Liver (tissue), 9 donors: Measurements from ENCODE around the gene NAT10. TPM values are rescaled to one million over a fixed set of nuclear protein-coding genes. Genes with fewer than 3 reads are reported as not detected.

ENCODE experiments used
- DNase-seq: peaks from one replicate; pipeline ENCODE4 v3.0.0-alpha.2; 2017; ENCODE audit warnings: low spot score
- H3K27ac ChIP-seq, 2 donors: one replicate each; pipeline ENCODE4 v1.7.0; 2013; ENCODE audit warnings: inconsistent platforms in 2 of 2, low read length in 2 of 2, control low read depth in 1 of 2, low read depth in 1 of 2, mild to moderate bottlenecking in 1 of 2
- H3K27me3 ChIP-seq, 4 donors: one replicate each; pipeline versions ENCODE4 v1.6.1 to v1.7.0; 2013; ENCODE audit warnings: low read length in 3 of 4, inconsistent platforms in 1 of 4, mild to moderate bottlenecking in 1 of 4, moderate library complexity in 1 of 4; ENCODE audit not compliant: control insufficient read depth in 4 of 4, insufficient read depth in 4 of 4
- H3K36me3 ChIP-seq, 4 donors: one replicate each; pipeline versions ENCODE4 v1.6.1 to v1.7.0; 2013; ENCODE audit warnings: low read length in 3 of 4, mild to moderate bottlenecking in 3 of 4, low read depth in 1 of 4, moderate library complexity in 1 of 4; ENCODE audit not compliant: control insufficient read depth in 4 of 4, insufficient read depth in 3 of 4
- H3K4me1 ChIP-seq, 4 donors: one replicate each; pipeline versions ENCODE4 v1.6.1 to v1.7.0; 2013; ENCODE audit warnings: low read length in 3 of 4, mild to moderate bottlenecking in 3 of 4, moderate library complexity in 1 of 4; ENCODE audit not compliant: control insufficient read depth in 4 of 4, insufficient read depth in 4 of 4
- H3K4me3 ChIP-seq, 3 donors: one replicate each; pipeline versions ENCODE4 v1.6.1 to v1.7.0; 2013; ENCODE audit warnings: low read length in 3 of 3, control low read depth in 1 of 3, low read depth in 1 of 3, mild to moderate bottlenecking in 1 of 3
- H3K9ac ChIP-seq, 2 donors: one replicate each; pipeline ENCODE4 v1.7.0; 2013; ENCODE audit warnings: low read length in 2 of 2, mild to moderate bottlenecking in 2 of 2, moderate library complexity in 2 of 2, control low read depth in 1 of 2, low read depth in 1 of 2
- H3K9me3 ChIP-seq, 4 donors: one replicate each; pipeline versions ENCODE4 v1.6.1 to v1.7.0; 2013; ENCODE audit warnings: low read length in 3 of 4; ENCODE audit not compliant: control insufficient read depth in 4 of 4
- EGR1 ChIP-seq, 2 donors: IDR thresholded peaks; 2 replicates each; pipeline ENCODE4 v1.6.1; 2016 to 2018; ENCODE audit warnings: antibody characterized with exemption in 2 of 2, low read depth in 2 of 2
- FOXA1 ChIP-seq: IDR thresholded peaks from 2 replicates; pipeline ENCODE4 v1.6.1; 2016; ENCODE audit warnings: antibody characterized with exemption
- FOXA2 ChIP-seq: IDR thresholded peaks from 2 replicates; pipeline ENCODE4 v1.6.1; 2016; ENCODE audit warnings: antibody characterized with exemption
- GABPA ChIP-seq, 2 donors: IDR thresholded peaks in 1 of 2; conservative IDR thresholded peaks in 1 of 2; 2 replicates each; pipeline ENCODE4 v1.6.1; 2016; ENCODE audit warnings: antibody characterized with exemption in 2 of 2, mild to moderate bottlenecking in 1 of 2, moderate library complexity in 1 of 2
- HNF4A ChIP-seq, 2 donors: conservative IDR thresholded peaks; 2 replicates each; pipeline ENCODE4 v1.6.1; 2016; ENCODE audit warnings: antibody characterized with exemption in 2 of 2, mild to moderate bottlenecking in 2 of 2
- JUND ChIP-seq, 2 donors: IDR thresholded peaks; 2 replicates each; pipeline ENCODE4 v1.6.1; 2016; ENCODE audit warnings: antibody characterized with exemption in 2 of 2
- MAX ChIP-seq: IDR thresholded peaks from 2 replicates; pipeline ENCODE4 v1.6.1; 2016; ENCODE audit warnings: antibody characterized with exemption
- NR2F2 ChIP-seq: IDR thresholded peaks from 2 replicates; pipeline ENCODE4 v1.6.1; 2016; ENCODE audit warnings: antibody characterized with exemption
- RAD21 ChIP-seq, 2 donors: IDR thresholded peaks; 2 replicates each; pipeline ENCODE4 v1.6.1; 2016; ENCODE audit warnings: antibody characterized with exemption in 2 of 2, mild to moderate bottlenecking in 2 of 2
- RXRA ChIP-seq, 2 donors: IDR thresholded peaks; 2 replicates each; pipeline ENCODE4 v1.6.1; 2017 to 2018; ENCODE audit warnings: antibody characterized with exemption in 2 of 2, mild to moderate bottlenecking in 1 of 2
- TAF1 ChIP-seq: conservative IDR thresholded peaks from 2 replicates; pipeline ENCODE4 v1.6.1; 2016; ENCODE audit warnings: antibody characterized with exemption, mild to moderate bottlenecking
- YY1 ChIP-seq: IDR thresholded peaks from 2 replicates; pipeline ENCODE4 v1.6.1; 2016; ENCODE audit warnings: antibody characterized with exemption, mild to moderate bottlenecking
- WGBS: extraction: QIAGEN DNeasy Blood & Tissue Kit; methylation state at CpG from one replicate; pipeline ENCODE4 v1.1.7; 2013; 5-methylcytosine and 5-hydroxymethylcytosine counted together
- polyA plus RNA-seq, 2 donors: library from polyadenylated mRNA; stranded (reverse) in 1 of 2; unstranded in 1 of 2; fragments of 200-250 nt in 1 of 2; fragments of >200 nt in 1 of 2; fragmentation: Nextera tagmentation in 1 of 2; extraction: Ambion mirVana in 1 of 2; gene quantifications; one replicate each; pipeline versions ENCODE4 v1.2.1 to v1.2.3, GENCODE V29; 2013 to 2015
- total RNA-seq, 2 donors: library from RNA; depleted of rRNA; stranded (reverse); fragments of >200 nt; gene quantifications; one replicate each; pipeline ENCODE4 v1.2.3, GENCODE V29; 2014
- TF ChIP-seq, protein P1 (sequence below): fragments of 150-350 bp; IDR thresholded peaks from 2 replicates; pipeline ENCODE4 v1.5.1; 2017; ENCODE audit warnings: improper control_type of control experiment, low read depth, low read length; ENCODE audit not compliant: missing input control
- TF ChIP-seq, protein P2 (sequence below): IDR thresholded peaks from 2 replicates; pipeline ENCODE4 v1.6.1; 2016; ENCODE audit warnings: antibody characterized with exemption, mild to moderate bottlenecking
- donor health status: healthy.
- donor health status: healthy.
- donor health status: healthy.
- donor health status: healthy.
- donor health status: healthy.

NAT10 gene
- total and polyA plus RNA-seq, 4 donors, result 9.1 to 14.0 (median 13.5) TPM

- Histone ChIP-seq H3K27me3 (no peaks in the 10 kb centered on the region), H3K27ac (peak overlapping the region; percentile 83 to 88), H3K36me3 (peaks cover under 1 to 26% (median 18%) of the 10 kb centered on the region in 4 donors), H3K4me3 (peak overlapping the region; percentile 71 to 96 (median 78)), H3K4me1 (peaks cover 3 to 26% (median 15%) of the 10 kb centered on the region in 4 donors), H3K9me3 (no peaks in the 10 kb centered on the region), H3K9ac (peak overlapping the region; percentile 77 to 85)
- no peak for TF ChIP-seq MAX
- TF ChIP-seq RAD21 (IDR thresholded peaks at IDR 0.05), result no peak
- no peak for TF ChIP-seq EGR1 (IDR thresholded peaks at IDR 0.05; ENCODE audit: low read depth in 2 of 2)
- TF ChIP-seq TAF1, result no peak
- no peak for TF ChIP-seq NR2F2
- TF ChIP-seq JUND (IDR thresholded peaks at IDR 0.05), result no peak
- no peak for TF ChIP-seq FOXA2
- TF ChIP-seq RXRA (IDR thresholded peaks at IDR 0.05), result no peak
- 2% methylated on average over 17 of the region's 17 CpGs for WGBS
- no peak for DNase-seq
Observed at GRCh38 chr11:34105957-34106504, 602 bp downstream of the NAT10 start.

DNA sequence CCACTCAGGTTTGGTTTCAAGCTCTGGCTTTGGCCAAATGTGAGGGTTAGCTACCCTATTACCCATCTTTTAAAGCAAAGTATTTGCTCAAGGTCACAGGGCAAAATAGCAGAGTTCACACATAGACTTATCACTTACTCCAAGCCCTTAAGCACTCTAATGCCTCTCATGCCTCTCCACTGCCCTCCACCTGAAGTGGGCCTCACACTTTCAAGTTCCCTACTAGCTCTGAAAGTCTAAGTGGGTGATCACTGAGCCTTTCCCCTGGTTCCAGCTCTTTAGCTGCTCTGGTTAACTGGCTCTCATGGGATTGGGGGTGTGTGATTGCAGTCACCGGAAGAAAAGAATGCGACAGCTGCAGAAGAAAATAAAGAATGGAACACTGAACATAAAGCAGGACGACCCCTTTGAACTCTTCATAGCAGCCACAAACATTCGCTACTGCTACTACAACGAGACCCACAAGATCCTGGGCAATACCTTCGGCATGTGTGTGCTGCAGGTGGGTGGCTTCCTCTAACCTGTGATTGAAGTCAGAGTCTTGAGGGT, 6.4 kb downstream of the NAT10 start:
- Histone ChIP-seq H3K27ac (no peak overlapping the region), H3K4me3 (no peak overlapping the region), H3K9ac (no peak overlapping the region), H3K36me3 (peaks cover 10 to 72% (median 61%) of the 10 kb centered on the region in 4 donors), H3K4me1 (peaks cover 0 to 7% (median 3%) of the 10 kb centered on the region in 4 donors), H3K9me3 (no peaks in the 10 kb centered on the region), H3K27me3 (no peaks in the 10 kb centered on the region)
- DNase-seq, result no peak
- TF ChIP-seq FOXA1 (no peak), YY1 (no peak), HNF4A (conservative IDR thresholded peaks at IDR 0.05) (no peak), GABPA (IDR thresholded peaks at IDR 0.05 in 1 of 2, conservative IDR thresholded peaks at IDR 0.05 in 1 of 2) (no peak), FOXA2 (no peak), NR2F2 (no peak), MAX (no peak), RXRA (IDR thresholded peaks at IDR 0.05) (no peak)
- TF ChIP-seq, protein P1, sequence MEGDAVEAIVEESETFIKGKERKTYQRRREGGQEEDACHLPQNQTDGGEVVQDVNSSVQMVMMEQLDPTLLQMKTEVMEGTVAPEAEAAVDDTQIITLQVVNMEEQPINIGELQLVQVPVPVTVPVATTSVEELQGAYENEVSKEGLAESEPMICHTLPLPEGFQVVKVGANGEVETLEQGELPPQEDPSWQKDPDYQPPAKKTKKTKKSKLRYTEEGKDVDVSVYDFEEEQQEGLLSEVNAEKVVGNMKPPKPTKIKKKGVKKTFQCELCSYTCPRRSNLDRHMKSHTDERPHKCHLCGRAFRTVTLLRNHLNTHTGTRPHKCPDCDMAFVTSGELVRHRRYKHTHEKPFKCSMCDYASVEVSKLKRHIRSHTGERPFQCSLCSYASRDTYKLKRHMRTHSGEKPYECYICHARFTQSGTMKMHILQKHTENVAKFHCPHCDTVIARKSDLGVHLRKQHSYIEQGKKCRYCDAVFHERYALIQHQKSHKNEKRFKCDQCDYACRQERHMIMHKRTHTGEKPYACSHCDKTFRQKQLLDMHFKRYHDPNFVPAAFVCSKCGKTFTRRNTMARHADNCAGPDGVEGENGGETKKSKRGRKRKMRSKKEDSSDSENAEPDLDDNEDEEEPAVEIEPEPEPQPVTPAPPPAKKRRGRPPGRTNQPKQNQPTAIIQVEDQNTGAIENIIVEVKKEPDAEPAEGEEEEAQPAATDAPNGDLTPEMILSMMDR, result no peak
- TF ChIP-seq, protein P2, sequence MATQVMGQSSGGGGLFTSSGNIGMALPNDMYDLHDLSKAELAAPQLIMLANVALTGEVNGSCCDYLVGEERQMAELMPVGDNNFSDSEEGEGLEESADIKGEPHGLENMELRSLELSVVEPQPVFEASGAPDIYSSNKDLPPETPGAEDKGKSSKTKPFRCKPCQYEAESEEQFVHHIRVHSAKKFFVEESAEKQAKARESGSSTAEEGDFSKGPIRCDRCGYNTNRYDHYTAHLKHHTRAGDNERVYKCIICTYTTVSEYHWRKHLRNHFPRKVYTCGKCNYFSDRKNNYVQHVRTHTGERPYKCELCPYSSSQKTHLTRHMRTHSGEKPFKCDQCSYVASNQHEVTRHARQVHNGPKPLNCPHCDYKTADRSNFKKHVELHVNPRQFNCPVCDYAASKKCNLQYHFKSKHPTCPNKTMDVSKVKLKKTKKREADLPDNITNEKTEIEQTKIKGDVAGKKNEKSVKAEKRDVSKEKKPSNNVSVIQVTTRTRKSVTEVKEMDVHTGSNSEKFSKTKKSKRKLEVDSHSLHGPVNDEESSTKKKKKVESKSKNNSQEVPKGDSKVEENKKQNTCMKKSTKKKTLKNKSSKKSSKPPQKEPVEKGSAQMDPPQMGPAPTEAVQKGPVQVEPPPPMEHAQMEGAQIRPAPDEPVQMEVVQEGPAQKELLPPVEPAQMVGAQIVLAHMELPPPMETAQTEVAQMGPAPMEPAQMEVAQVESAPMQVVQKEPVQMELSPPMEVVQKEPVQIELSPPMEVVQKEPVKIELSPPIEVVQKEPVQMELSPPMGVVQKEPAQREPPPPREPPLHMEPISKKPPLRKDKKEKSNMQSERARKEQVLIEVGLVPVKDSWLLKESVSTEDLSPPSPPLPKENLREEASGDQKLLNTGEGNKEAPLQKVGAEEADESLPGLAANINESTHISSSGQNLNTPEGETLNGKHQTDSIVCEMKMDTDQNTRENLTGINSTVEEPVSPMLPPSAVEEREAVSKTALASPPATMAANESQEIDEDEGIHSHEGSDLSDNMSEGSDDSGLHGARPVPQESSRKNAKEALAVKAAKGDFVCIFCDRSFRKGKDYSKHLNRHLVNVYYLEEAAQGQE, result no peak
- 96% methylated on average over 6 of the region's 6 CpGs for WGBS
